HG03378 (cell line): Measurements from ENCODE around the gene ZBTB18.

ENCODE experiments used
- ATAC-seq: cut with Tn5 transposase; IDR thresholded peaks from one replicate; pipeline ENCODE4 v1.9.1; 2021; ENCODE audit warnings: mild to moderate bottlenecking, moderate library complexity; ENCODE audit not compliant: unreplicated experiment

ZBTB18 gene

DNA sequence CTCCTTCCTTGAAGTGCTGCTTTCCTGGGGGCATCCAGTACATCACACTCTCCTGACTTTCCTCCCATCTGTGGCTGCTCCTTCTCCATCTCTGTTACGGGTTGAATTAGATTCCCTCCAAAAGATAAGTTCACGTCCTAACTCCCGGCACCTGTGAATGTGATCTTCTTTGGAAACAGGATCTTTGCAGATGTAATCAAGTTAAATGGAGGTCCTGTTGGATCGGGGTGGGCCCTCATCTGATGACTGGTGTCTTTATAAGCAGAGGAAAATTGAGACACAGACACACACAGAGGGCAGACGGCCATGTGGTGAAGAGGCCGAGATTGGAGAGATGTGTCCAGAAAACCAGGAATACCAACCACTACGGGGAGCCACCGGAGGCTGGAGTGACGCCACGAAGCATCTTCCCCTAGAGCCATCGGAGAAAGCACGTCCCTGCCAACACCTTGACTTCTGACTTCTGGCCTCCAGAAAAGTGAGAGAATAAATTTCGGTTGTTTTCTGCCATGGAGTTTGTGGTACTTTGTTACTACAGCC, 36.0 kb downstream of the ZBTB18 start:
- ATAC-seq = no peak

DNA sequence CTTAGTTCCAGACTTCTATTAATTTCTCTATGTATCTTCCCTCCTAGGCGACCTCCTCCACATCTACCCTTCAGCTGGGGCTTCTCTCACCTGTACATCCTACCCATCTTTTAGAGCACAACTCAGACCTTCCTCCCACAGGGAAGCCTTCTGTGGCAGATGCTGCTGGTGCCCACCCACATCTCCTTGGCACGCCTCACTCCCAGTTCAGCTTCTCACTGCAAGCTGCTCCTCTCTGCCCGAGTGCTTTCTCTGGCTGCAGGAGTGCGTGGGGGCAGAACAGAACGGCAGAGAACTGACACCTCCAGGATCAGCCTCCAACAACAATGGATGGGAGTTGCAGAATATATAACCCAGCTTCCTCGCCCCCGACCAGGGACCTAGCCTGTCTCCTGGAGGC, 36.5 kb downstream of the ZBTB18 start:
- ATAC-seq = no peak

DNA sequence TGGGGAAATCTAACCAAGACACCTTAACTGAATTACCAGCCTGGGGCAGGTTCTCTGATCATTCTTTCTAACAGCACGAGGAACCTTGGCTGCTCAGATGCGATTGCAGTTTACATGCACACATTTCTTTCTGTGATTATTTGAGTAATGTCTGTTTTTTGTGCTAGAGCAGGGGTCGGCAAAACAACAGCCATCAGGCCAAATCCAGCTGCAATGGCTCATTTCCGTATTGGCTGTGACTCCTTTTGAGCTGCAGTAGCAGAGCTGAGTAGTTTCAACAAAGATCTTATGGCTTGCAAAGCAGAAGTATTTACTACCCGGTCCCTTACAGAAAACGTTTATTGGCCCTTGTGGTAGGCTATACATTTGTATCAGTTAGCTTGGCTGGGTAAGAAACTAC, 37.1 kb downstream of the ZBTB18 start:
- no peak for ATAC-seq

- ATAC-seq = no peak
These were observed 38.5 kb downstream of the ZBTB18 start for GRCh38 chr1:244089561-244089960.

DNA sequence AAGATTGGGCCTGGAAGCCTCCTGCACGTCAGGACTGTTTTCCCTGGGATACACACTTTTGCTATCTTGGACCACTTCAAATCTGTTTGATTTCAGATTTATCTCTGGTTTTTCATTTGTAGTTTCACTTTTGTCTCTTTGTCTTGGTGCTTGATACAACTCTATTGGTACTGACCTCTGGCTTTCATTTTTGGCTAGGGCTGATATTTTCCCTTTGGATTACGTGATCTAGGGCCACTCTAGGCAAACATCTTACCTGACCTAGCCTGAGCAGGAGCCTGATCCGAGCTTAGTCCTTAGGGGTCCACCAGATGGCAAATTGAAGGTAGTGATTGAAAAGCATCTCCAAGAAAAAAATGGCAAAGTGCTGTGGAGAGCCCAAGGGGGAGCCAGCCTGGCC, 39.6 kb downstream of the ZBTB18 start:
- no peak for ATAC-seq

GRCh38 chr1:244092293-244092963, 41.3 kb downstream of the ZBTB18 start:
- ATAC-seq = no peak

GRCh38 chr1:244092964-244093638, 42.0 kb downstream of the ZBTB18 start:
- no peak for ATAC-seq

DNA sequence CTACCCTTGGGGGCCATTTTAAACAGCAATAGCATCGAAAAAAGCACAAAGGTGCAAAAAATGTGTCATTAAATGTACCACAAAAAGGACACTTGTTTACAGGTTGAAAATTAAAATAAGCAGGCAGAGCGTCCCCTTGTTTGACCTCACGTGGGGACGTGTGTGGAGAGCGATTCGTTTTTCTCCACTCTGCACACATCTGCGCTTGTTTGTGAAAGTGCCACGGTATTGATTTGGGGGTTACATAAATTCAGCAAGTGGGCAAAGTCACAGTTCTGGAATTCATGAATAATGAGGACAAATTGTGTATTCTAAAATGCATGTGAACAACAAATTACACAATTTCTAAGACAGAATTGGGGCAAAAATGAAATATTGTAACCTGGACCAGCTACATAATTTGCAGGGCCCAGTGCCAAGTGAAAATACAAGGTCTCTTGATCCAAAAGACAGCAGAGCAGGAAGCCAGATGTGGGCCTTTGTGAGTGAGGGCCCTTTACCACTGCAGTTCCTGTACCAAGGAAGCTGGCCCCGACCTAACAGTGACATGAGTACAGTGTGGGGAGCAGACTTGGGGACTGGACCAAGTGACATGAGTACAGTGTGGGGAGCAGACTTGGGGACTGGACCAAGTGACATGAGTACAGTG, 43.9 kb downstream of the ZBTB18 start:
- ATAC-seq = no peak

DNA sequence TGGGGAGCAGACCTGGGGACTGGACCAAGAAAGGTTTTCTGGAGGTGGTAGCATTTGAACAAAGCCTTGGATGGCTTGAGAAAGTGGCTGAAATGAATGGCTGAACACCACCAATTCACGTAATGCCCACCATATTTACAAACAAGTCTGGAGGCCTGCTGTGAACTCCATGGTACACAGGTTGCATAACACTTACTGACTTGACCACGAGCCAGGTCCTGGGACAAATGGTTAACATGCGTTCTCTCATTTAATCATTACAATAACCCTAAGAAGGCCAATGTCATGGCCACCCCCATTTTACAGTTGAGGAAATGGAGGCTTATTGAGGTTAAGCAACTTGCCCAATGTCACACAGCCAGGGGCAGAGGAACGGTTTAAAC, 44.4 kb downstream of the ZBTB18 start:
- no peak for ATAC-seq

DNA sequence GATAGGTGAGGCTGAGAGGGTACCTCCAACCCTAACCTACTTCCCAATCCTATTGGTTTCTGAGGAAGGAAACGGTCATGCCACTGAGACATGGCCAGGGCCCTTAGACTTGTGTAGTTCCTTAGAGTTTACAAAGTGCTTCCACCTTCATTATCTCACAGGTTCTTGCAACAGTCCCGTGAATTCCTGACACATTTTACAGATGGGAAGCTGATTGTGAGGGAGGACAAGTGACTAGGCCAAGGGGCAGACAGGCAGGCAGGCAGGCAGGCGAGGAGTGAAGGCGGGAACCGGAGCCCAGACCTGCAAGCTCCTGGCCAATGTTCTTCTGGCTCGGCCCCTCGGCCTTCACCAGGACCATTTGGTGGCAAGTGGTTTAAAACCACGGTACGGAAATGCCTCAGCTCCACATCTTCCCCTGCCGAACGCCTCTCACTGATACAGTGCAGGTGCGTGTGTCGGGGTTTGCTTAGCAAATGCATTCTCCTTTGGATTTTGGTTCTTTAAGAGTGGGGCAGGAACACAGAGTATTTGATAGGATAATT, 45.1 kb downstream of the ZBTB18 start:
- ATAC-seq = no peak

DNA sequence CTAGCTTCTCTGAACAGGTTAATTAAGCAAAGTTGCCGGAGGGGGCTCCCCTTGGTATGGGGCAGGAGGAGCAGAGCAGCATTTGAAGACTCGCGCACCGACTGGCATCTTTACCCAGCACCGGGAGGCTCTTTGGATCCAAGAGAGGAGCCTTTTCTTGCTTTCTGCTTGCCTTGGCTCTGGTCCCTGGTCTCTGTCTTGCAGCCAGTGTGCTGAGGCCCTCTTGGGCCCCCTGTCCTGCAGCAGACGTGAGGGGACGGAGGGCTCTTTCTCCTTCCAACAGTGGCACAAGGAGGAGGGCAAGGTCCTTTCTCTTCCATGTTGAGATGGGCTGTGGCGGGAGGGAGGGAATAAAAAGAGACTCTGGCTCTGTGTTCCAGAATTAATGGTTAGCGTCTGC, 45.6 kb downstream of the ZBTB18 start:
- no peak for ATAC-seq

DNA sequence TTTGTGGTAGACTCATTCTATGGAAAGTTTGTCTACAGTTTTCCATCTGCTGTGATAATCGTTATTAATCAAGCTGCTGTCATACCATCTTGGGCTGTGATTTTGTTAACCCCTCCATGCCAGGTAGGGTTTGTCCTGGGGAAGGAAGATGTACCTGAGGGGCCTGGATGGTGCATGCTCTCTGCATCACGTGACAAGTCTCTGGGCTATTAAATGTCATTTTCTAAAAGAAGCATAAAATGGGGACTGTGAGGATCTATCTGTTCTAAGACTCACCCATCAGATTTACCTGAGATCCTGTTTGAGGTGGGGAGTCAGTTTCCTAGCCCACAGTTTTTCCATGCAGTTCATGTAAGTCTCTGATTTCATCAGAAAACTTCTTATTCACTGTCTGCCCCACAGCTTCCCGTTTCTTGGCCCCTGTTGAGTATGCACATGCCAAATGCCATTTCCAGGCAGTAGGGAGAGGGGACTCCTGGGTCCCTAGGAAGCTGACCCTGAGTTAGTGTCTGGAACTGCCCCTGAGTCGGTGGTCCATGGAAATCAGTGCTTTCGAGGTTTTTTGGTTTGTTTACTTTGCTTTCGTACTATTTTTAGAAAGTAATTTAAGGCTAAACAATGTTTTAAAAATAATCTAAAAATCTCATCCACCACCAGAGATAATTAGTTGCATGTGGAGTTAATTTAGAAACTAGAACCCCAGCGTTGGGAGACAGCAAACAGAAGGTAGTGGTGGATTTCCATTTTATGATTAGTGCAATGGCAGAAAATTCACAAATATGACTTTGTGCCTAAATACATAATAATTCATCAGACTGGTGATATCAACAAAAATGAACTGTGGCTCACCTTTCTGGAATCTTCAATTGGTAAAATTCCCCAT, 46.7 kb downstream of the ZBTB18 start:
- no peak for ATAC-seq

- ATAC-seq = no peak
These were observed 48.3 kb downstream of the ZBTB18 start for GRCh38 chr1:244099258-244099930.

GRCh38 chr1:244100276-244100675, 49.2 kb downstream of the ZBTB18 start:
- ATAC-seq = no peak

- ATAC-seq = no peak
These were observed 49.8 kb downstream of the ZBTB18 start for GRCh38 chr1:244100704-244101453.

GRCh38 chr1:244102046-244102445, 51.0 kb downstream of the ZBTB18 start:
- ATAC-seq = no peak

GRCh38 chr1:244102468-244102867, 51.4 kb downstream of the ZBTB18 start:
- no peak for ATAC-seq

DNA sequence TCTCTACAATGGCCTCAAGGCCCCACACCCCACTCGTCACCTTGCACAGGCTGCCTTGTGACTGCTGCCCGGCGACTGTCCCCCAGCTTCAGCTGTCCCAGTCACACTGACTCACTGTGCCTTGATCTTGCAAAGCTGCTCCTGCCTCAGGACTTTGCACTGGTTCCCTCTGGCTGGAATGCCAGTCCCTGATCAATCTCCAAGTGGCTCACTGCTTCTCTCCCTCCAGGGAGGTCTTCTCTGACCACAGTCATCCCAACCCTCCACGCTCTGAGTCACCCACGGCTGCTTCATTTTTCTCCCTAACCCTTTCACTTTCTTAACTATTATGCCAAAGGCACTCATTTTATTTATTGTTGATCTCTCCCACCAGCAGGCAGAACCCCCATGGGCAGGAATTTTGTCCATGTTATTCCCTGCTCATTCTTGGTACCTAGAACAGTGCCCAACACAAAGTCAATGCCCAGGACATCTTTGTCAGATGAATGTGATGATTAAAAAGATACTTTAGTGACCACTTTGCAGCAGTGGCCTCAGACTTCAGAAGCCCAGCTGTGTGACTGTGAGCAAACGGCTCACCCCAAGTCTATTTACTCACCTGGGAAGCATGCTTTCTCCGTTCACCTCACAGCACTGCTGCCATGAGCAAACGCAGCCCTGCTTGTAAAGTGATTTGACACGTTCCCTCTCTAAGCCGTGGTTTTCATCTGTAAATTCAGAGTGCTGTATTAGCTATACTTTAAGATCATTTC, 53.4 kb downstream of the ZBTB18 start:
- no peak for ATAC-seq

DNA sequence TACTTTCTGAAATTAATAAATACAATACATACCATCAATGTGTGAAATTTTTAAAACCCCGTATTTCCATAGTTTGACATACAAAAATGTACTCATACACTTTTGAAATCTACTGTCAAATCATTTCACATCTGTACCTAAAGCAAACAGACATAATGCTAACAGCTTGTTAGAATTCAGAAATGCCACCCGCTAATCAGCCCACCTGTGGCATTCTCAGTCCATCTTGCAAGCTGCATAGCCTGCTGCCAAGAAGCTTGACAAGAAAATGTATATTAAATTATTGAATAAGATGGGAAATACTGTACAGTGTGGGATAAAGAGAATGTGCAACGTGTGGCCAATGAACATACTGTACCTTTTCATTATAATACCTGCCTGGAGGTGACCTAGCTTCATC, 55.1 kb downstream of the ZBTB18 start:
- no peak for ATAC-seq
